GM21367 (cell line): ENCODE data around the gene HSDL2.

ENCODE experiments used
- ATAC-seq: cut with Tn5 transposase; IDR thresholded peaks from one replicate; pipeline ENCODE4 v1.9.1; 2021; ENCODE audit not compliant: unreplicated experiment

HSDL2 gene

GRCh38 chr9:112443636-112444035, 63.7 kb downstream of the HSDL2 start:
- no peak for ATAC-seq

GRCh38 chr9:112445196-112445595, 65.3 kb downstream of the HSDL2 start:
- no peak for ATAC-seq

- ATAC-seq = no peak
Measured at GRCh38 chr9:112446080-112446479, 66.2 kb downstream of the HSDL2 start.

GRCh38 chr9:112446526-112446925, 66.6 kb downstream of the HSDL2 start:
- no peak for ATAC-seq

- ATAC-seq = no peak
Measured at GRCh38 chr9:112447283-112447761, 67.4 kb downstream of the HSDL2 start.

- no peak for ATAC-seq
Measured at GRCh38 chr9:112462855-112463254, 82.9 kb downstream of the HSDL2 start.

GRCh38 chr9:112465352-112465751, 85.4 kb downstream of the HSDL2 start:
- ATAC-seq = no peak

GRCh38 chr9:112472996-112473395, 93.1 kb downstream of the HSDL2 start:
- no peak for ATAC-seq

- ATAC-seq = no peak
Measured at GRCh38 chr9:112473986-112474385, 94.1 kb downstream of the HSDL2 start.

GRCh38 chr9:112475318-112475717, 95.4 kb downstream of the HSDL2 start:
- ATAC-seq = no peak

- ATAC-seq = no peak
Measured at GRCh38 chr9:112477330-112477729, 97.4 kb downstream of the HSDL2 start.

GRCh38 chr9:112479221-112479620, 99.3 kb downstream of the HSDL2 start:
- ATAC-seq = no peak

- no peak for ATAC-seq
Measured at GRCh38 chr9:112484607-112485006, 104.7 kb downstream of the HSDL2 start.

GRCh38 chr9:112485574-112485973, 105.7 kb downstream of the HSDL2 start:
- ATAC-seq = no peak

GRCh38 chr9:112486221-112487007, 106.5 kb downstream of the HSDL2 start, which contains the start of gene KIAA1958:
Gene KIAA1958, plus strand, starts transcription at chr9:112486827. Its CDS starts 87,254 bp downstream, at chr9:112574081.
- ATAC-seq = peak; percentile 88

GRCh38 chr9:112487008-112487798, 107.3 kb downstream of the HSDL2 start:
- peak; percentile 34 for ATAC-seq

GRCh38 chr9:112487799-112488340, 108.0 kb downstream of the HSDL2 start:
- ATAC-seq = no peak

GRCh38 chr9:112489039-112489546, 109.2 kb downstream of the HSDL2 start:
- no peak for ATAC-seq

GRCh38 chr9:112489876-112490666, 110.2 kb downstream of the HSDL2 start:
- ATAC-seq = no peak

GRCh38 chr9:112493393-112494137, 113.7 kb downstream of the HSDL2 start:
- no peak for ATAC-seq
